Left ventricle myocardium superior (tissue), 1 donor: ENCODE data around the gene MTSS2. TPM values are rescaled to one million over a fixed set of nuclear protein-coding genes. Genes with fewer than 3 reads are reported as not detected.
A peak's percentile ranks its signal among the peaks of the same experiment; 100 is the strongest.

Experiments used
- ATAC-seq: fragments of 200-7000 bp; cut with Tn5 transposase; one replicate; pipeline ENCODE4 v1.9.1; 2020; ENCODE audit warnings: mild to moderate bottlenecking, moderate library complexity
- DNase-seq: peaks from one replicate; pipeline ENCODE4 v3.0.0-alpha.2; 2020
- intact Hi-C: fragments of 100-400 bp; cut with micrococcal nuclease; formaldehyde crosslinking; loops from one replicate; pipeline ENCODE4 v1.11.0; 2022
- long read RNA-seq: library from polyadenylated mRNA; unstranded; transcript quantifications from one replicate; pipeline ENCODE4 v2.0.0, GENCODE V29; 2021
- total RNA-seq: library from RNA; stranded (reverse); fragmentation: NEBNext Ultra II Directional; extraction: Animal tissue kit (Norgen Biotek cat#: 25700); gene quantifications from one replicate; pipeline ENCODE4 v1.2.1, GENCODE V29; 2021
- donor health status: DM: no; HTN: yes; CAD: no; lungs with severe emphysema.

Gene MTSS2, protein sequence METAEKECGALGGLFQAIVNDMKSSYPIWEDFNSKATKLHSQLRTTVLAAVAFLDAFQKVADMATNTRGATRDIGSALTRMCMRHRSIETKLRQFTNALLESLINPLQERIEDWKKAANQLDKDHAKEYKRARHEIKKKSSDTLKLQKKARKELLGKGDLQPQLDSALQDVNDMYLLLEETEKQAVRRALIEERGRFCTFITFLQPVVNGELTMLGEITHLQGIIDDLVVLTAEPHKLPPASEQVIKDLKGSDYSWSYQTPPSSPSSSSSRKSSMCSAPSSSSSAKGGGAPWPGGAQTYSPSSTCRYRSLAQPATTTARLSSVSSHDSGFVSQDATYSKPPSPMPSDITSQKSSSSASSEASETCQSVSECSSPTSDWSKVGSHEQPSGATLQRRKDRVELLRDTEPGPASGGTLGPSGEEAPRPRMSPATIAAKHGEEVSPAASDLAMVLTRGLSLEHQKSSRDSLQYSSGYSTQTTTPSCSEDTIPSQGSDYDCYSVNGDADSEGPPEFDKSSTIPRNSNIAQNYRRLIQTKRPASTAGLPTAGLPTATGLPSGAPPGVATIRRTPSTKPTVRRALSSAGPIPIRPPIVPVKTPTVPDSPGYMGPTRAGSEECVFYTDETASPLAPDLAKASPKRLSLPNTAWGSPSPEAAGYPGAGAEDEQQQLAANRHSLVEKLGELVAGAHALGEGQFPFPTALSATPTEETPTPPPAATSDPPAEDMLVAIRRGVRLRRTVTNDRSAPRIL
- total RNA-seq, result 101 TPM
- long read RNA-seq, partial matches to known transcripts, result 0 of 2 reads
- long read RNA-seq, other reads (novel, unspliced or antisense), result 2 of 2 reads

GRCh38 chr16:70685938-70686375 is at the start of gene MTSS2:
Gene MTSS2, minus strand, starts transcription at chr16:70686053. Its CDS starts 262 bp downstream, at chr16:70685791.
- DNase-seq, result peak; percentile 93
- ATAC-seq, result peak; percentile 66
- intact Hi-C loops, result loop anchor here (10.0 kb wide), 2 partner anchors 49 to 89 kb away; no protein-coding TSS in a partner anchor

DNA sequence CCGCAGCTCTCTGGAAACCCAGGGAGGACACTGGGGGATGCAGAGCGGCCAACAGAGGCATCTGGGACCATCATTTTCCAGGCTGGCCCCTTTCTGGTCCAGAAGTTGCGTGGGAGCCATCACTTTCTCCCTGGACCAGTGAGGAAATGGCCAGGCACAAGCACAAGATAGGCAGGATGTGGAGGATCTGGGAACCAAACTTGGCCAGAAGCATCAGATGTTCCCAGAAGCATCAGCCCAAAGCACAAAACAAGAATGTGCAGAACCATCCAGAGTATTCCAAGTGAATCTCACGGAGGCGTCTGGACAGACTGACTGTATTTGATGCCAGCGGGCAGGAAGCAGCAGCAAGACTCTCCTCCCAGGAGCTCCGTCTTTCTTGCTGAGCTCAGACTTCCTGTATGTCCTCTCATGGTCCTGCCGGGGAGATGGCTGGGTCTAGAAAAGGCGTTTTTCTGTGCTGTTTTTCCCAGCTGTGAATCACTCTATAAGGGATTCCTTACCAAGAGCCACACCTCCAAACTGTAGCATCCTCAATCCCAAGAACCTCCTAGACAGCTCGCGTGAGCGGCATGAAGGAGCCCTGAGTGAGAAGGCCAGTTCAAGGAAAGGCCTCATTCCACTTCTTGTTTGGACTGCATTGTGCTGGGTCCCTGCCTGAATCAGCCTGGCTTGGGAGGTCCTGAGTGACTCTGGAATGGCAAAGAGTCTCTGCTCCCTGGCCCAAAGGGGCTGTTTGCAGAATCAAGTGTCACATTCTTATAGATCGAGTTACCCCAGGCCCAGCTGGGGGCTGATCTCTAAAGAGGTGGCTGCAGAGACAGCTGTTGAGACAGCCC is 49.5 kb upstream of the MTSS2 start:
- intact Hi-C loops, result loop anchor here (10.0 kb wide), 1 partner anchor 51 kb away; the partner anchor contains the start of gene MTSS2
- ATAC-seq (peak; percentile 36), DNase-seq (peak; percentile 59)

DNA sequence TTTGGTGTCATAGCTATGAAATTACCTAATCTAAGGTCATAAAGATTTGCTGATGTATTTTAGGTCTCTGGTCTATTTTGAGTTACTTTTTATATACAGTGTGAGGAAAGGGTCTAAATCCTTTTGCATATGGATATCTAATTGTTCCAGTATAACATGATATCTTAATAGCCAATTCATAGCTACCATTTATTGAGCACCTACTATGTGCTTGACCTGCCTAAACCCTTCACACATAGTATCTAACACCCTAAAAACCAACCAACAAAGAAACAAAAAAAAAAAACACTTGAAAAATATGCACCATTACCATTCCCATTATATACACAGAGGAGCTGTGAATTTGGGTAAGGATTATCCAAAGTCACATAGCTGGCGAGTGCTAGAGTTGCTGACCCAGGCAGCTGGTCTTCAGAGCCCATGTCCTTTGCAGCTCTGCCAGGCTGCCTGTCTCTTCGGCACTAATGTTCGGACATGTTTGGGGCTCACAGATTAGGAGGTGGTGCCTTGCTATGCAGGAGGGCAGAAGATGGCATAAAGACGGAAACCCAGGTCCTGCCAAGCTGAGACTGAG is 48.8 kb upstream of the MTSS2 start:
- DNase-seq (no peak), ATAC-seq (no peak)
- intact Hi-C loops, result loop anchor here (10.0 kb wide), 1 partner anchor 50 kb away; the partner anchor contains the start of gene MTSS2

- DNase-seq (peak; percentile 83), ATAC-seq (peak; percentile 73)
- intact Hi-C loops, result loop anchor here (10.0 kb wide), 1 partner anchor 46 kb away; the partner anchor contains the start of gene MTSS2
These were observed 45.1 kb upstream of the MTSS2 start for GRCh38 chr16:70730944-70731343.

GRCh38 chr16:70730031-70730430 is 44.2 kb upstream of the MTSS2 start:
- intact Hi-C loops, result loop anchor here (10.0 kb wide), 1 partner anchor 45 kb away; the partner anchor contains the start of gene MTSS2
- DNase-seq (no peak), ATAC-seq (no peak)

DNA sequence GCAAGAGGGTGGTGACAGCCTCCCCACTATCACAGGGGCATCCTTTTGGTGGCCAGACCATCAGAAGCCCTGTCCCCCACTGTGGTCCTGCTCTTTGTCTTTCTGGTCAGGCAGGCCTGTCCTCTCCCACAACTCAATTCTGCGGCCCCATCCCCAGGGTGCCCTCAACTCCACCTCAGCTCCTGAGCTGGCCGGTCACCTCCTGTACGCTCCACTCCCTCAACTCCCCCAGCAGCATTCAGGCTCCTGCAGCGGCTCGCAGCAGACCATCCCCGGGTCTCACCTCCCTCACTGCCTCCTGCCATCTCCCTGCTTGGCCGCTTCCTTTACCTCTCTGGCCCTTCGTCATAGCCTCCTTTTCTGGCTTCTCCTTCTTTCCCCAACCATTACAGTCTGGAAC is 43.4 kb upstream of the MTSS2 start:
- no peak for DNase-seq
- intact Hi-C loops, result no loop called here
- no peak for ATAC-seq

GRCh38 chr16:70728150-70728549 is 42.3 kb upstream of the MTSS2 start:
- intact Hi-C loops, result no loop called here
- DNase-seq (no peak), ATAC-seq (no peak)

DNA sequence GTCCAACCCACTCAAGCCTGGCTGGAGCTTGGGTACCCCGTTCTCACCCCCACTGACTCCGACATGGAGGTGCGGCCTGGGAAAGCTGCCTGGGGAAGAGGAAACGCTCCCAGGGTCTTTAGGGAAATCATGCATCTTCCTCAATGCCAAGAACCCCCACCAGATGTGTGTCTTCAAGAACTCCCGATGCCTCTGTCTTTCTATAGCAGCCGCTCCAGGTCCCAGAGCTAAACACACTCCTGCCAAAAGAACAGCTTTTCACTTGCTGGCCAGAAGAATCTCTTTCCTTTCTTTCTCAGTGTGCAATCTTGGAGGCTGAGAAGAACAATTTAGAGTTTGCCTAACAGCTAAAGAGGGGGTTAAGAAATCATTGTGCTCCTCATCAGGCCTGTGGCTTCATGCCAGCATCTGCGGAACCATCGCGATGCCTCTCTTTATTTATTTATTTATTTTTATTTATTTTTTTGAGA is 41.1 kb upstream of the MTSS2 start:
- intact Hi-C loops, result no loop called here
- DNase-seq, result peak; percentile 73
- ATAC-seq, result peak; percentile 59

- ATAC-seq (peak; percentile 81), DNase-seq (peak; percentile 89)
- intact Hi-C loops, result no loop called here
These were observed 40.3 kb upstream of the MTSS2 start for GRCh38 chr16:70725912-70726828.

DNA sequence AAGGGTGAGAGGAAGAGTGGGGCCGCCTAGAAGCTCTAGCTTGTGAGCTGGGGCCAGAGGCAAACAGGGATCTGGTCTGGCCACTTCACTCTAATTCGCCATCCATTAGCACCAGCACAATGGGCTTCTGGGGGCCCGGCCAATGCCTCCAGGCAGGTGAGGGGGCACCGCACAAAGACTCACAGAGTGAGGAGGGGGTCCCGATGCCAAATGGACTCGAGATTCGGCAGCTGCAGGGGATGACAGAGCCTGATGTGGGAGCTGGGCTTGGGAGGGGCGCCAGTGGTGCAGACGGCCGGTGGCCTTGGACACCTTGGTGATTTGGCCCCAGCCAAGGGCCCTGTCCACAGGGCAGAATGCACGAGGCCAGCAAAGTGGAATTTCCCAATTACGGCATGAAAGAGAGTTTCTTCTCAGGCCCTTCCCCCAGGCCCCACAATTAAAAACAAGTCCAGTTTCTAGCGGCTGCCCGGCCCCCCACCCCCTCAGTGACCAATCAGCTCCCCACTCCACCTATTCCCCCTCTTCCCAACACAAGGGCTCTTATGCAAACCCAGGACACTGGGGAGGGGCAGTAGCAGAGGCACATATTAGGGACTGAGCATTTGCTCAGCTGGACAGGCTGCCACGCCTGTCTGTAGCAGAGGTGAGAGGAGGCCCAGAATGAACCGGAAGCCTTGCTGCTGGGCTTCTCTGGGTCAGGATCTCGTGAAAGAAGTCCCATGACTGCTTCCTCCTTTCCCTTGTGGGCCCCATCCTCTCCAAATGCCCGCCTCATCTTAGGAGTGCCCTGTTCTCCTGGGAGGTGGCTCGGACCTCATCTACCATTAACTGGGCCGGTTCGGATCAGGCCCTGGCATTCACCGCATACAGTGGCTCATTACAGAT is 39.4 kb upstream of the MTSS2 start:
- intact Hi-C loops, result no loop called here
- ATAC-seq (peak; percentile 67), DNase-seq (peak; percentile 64)

DNA sequence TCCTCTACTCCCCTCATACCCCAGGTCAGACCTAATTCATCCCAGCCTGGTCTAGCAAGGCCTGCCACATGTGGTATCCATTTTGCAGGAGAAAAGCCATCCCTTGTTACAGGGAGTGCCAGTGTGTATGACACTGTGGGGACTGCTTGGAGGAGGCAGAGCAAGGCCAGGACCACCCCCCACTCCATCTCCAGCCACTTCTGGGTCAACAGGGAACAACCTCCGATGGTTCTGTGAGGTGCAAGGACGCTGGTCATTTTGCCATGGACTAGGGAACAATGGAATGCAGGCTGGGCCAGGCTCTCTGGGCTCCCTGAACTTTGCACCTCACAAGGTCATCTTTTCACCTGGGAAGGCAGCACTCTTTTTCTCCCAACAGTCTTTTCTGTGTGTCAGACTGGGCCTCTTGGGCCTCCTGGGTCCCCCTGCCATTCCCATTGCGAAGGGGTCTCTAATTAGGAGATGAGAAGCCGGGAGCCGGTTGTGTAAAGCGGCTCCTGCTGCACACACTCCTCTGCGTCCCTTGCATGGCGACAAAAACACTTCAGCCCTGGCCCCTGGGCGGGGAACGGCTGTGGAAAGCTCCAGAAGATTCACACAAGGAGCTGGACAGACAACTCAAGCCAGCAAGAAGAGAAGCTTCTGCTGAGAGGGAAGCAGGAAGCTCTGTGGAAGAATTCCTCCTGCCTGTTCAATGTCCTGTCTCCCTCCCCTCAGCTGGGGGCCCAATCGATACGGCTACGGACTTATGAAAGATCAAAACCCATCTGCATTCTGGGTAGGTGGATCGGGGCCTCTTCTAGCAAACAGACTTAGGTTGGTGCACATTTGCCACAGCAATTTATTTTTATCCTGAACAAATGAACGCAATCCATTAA is 38.5 kb upstream of the MTSS2 start:
- intact Hi-C loops, result no loop called here
- DNase-seq, result no peak
- no peak for ATAC-seq

DNA sequence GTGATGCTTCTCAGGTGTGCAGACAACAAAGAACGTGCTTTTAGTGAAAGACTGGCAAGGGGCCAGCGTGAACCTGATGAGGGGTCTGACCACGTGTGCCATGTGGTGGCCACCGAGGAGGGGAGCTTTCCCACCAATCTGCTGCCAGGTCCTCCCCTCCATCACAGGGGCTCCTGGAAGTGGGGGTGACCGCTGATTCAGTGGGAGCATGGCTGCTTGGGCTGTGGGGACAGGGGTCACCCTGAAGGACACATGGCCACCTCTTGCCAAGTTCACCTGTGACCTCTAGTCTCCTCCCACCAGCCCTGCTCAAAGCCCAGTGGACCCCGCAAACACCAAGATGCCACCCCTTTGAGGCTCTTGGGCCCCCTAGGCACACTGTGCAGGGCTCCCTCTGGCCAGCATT is 37.9 kb upstream of the MTSS2 start:
- intact Hi-C loops, result no loop called here
- ATAC-seq (no peak), DNase-seq (no peak)

DNA sequence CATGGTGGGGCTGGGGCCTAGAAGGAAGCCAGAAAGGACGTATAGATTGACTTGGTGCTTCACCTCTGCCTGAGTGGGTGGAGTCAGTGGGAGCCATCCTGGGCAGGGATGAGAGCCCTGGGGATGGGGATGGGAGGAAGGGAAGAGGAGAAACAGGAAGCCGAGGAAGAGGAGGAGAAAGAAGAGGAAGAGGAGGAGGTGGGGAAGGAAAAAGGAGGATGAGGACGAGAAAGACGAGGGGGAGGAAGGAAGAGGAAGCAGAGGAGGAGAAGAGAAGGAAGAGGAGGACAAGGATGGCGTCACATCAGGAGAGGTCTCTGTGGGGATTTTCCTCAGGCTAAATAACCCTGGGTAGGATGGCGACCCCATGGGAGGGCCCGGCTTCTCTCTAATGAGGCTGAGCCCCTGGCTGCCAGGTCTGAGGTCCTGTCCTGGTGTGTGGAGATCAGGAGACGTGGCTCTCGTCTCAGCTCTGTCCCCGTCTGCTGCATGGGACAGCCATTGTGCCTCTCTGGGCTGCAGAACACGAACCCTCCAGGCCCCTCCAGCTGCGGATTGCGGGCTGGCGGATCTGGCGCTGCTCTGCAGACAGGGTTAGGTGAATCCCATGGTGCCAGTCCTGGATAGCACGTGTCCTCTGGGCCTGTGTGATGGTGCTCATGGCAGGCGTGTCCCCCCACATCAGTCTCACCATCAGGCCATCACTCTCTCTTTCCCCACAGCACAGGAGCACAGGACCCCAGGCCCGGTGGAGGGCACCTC is 35.5 kb upstream of the MTSS2 start:
- ATAC-seq, result no peak
- no peak for DNase-seq
- intact Hi-C loops, result no loop called here

GRCh38 chr16:70720425-70721201 is 34.8 kb upstream of the MTSS2 start:
- intact Hi-C loops, result no loop called here
- DNase-seq (no peak), ATAC-seq (no peak)
